LNCaP clone FGC (cell line): ENCODE results near the gene APOA4.

Experiments
- DNase-seq: peaks from one replicate; pipeline ENCODE4 v3.0.0-alpha.2; 2011; ENCODE audit warnings: low read depth
- H3K4me3 ChIP-seq: 2 replicates; pipeline ENCODE4 v1.5.1; 2011; ENCODE audit warnings: mild to moderate bottlenecking, low read depth, low read length, control low read depth
- TF ChIP-seq, protein P1 (sequence below): IDR thresholded peaks from 2 replicates; pipeline ENCODE4 v1.5.1; 2012; ENCODE audit warnings: mild to moderate bottlenecking; ENCODE audit not compliant: control insufficient read depth, insufficient read depth; ENCODE audit errors: extremely low read depth

APOA4 gene

DNA sequence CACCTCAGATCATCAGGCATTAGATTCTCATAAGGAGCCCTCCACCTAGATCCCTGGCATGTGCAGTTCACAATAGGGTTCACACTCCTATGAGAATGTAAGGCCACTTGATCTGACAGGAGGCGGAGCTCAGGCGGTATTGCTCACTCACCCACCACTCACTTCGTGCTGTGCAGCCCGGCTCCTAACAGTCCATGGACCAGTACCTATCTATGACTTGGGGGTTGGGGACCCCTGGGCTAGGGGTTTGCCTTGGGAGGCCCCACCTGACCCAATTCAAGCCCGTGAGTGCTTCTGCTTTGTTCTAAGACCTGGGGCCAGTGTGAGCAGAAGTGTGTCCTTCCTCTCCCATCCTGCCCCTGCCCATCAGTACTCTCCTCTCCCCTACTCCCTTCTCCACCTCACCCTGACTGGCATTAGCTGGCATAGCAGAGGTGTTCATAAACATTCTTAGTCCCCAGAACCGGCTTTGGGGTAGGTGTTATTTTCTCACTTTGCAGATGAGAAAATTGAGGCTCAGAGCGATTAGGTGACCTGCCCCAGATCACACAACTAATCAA, 8.8 kb upstream of the APOA4 start:
- no peak overlapping the region for H3K4me3 ChIP-seq
- no peak for DNase-seq
- TF ChIP-seq, protein P1, sequence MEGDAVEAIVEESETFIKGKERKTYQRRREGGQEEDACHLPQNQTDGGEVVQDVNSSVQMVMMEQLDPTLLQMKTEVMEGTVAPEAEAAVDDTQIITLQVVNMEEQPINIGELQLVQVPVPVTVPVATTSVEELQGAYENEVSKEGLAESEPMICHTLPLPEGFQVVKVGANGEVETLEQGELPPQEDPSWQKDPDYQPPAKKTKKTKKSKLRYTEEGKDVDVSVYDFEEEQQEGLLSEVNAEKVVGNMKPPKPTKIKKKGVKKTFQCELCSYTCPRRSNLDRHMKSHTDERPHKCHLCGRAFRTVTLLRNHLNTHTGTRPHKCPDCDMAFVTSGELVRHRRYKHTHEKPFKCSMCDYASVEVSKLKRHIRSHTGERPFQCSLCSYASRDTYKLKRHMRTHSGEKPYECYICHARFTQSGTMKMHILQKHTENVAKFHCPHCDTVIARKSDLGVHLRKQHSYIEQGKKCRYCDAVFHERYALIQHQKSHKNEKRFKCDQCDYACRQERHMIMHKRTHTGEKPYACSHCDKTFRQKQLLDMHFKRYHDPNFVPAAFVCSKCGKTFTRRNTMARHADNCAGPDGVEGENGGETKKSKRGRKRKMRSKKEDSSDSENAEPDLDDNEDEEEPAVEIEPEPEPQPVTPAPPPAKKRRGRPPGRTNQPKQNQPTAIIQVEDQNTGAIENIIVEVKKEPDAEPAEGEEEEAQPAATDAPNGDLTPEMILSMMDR: no peak

DNA sequence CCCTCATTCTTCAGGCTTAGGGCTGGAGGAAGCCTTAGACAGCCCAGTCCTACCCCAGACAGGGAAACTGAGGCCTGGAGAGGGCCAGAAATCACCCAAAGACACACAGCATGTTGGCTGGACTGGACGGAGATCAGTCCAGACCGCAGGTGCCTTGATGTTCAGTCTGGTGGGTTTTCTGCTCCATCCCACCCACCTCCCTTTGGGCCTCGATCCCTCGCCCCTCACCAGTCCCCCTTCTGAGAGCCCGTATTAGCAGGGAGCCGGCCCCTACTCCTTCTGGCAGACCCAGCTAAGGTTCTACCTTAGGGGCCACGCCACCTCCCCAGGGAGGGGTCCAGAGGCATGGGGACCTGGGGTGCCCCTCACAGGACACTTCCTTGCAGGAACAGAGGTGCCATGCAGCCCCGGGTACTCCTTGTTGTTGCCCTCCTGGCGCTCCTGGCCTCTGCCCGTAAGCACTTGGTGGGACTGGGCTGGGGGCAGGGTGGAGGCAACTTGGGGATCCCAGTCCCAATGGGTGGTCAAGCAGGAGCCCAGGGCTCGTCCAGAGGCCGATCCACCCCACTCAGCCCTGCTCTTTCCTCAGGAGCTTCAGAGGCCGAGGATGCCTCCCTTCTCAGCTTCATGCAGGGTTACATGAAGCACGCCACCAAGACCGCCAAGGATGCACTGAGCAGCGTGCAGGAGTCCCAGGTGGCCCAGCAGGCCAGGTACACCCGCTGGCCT, 7.2 kb upstream of the APOA4 start:
- TF ChIP-seq, protein P1: no peak
- DNase-seq: no peak
- H3K4me3 ChIP-seq: no peak overlapping the region

DNA sequence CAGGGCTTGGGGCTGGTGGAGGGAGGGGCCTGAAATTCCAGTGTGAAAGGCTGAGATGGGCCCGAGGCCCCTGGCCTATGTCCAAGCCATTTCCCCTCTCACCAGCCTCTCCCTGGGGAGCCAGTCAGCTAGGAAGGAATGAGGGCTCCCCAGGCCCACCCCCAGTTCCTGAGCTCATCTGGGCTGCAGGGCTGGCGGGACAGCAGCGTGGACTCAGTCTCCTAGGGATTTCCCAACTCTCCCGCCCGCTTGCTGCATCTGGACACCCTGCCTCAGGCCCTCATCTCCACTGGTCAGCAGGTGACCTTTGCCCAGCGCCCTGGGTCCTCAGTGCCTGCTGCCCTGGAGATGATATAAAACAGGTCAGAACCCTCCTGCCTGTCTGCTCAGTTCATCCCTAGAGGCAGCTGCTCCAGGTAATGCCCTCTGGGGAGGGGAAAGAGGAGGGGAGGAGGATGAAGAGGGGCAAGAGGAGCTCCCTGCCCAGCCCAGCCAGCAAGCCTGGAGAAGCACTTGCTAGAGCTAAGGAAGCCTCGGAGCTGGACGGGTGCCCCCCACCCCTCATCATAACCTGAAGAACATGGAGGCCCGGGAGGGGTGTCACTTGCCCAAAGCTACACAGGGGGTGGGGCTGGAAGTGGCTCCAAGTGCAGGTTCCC, 6.5 kb upstream of the APOA4 start, which contains the start of gene APOC3:
TSS of gene APOC3 (plus strand) at position 383 of the 659 bp plus-strand sequence. CDS start 676 bp downstream, outside the sequence.
- no peak for DNase-seq
- TF ChIP-seq, protein P1: no peak
- H3K4me3 ChIP-seq: no peak within 1 kb of the TSS

DNA sequence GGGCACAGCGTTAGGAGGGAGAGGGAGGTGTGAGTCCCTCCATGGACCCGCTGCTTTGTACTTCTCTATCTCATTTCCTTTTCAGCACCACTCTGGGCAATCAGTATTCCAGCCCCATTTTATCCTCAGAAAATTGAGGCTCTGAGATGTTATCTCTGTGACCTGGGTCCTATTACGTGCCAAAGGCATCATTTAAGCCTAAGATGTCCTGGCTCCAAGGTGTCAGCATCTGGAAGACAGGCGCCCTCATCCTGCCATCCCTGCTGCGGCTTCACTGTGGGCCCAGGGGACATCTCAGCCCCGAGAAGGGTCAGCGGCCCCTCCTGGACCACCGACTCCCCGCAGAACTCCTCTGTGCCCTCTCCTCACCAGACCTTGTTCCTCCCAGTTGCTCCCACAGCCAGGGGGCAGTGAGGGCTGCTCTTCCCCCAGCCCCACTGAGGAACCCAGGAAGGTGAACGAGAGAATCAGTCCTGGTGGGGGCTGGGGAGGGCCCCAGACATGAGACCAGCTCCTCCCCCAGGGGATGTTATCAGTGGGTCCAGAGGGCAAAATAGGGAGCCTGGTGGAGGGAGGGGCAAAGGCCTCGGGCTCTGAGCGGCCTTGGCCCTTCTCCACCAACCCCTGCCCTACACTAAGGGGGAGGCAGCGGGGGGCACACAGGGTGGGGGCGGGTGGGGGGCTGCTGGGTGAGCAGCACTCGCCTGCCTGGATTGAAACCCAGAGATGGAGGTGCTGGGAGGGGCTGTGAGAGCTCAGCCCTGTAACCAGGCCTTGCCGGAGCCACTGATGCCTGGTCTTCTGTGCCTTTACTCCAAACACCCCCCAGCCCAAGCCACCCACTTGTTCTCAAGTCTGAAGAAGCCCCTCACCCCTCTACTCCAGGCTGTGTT, 5.8 kb upstream of the APOA4 start:
- no peak for DNase-seq
- no peak overlapping the region for H3K4me3 ChIP-seq
- TF ChIP-seq, protein P1: no peak

DNA sequence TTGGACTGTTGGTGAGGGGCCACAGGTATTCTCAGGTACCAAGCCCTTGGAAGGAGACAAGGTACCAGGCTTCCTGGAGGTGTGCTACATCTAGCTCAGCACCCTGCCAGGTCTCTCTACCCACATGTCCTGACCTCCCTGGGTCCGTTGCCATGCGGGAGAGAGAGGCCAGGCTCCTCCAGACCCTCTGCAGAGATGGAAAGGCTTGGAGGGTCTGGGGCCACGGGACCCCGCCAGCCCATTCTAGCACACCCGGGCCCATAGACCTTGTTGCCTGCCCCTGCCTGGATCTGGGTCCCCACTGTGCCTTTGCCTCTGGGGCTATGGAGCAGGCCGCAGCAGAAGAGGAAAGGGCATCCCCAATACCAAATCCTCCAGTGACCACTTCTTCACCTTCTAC, 4.4 kb upstream of the APOA4 start:
- no peak overlapping the region for H3K4me3 ChIP-seq
- TF ChIP-seq, protein P1: no peak
- no peak for DNase-seq

DNA sequence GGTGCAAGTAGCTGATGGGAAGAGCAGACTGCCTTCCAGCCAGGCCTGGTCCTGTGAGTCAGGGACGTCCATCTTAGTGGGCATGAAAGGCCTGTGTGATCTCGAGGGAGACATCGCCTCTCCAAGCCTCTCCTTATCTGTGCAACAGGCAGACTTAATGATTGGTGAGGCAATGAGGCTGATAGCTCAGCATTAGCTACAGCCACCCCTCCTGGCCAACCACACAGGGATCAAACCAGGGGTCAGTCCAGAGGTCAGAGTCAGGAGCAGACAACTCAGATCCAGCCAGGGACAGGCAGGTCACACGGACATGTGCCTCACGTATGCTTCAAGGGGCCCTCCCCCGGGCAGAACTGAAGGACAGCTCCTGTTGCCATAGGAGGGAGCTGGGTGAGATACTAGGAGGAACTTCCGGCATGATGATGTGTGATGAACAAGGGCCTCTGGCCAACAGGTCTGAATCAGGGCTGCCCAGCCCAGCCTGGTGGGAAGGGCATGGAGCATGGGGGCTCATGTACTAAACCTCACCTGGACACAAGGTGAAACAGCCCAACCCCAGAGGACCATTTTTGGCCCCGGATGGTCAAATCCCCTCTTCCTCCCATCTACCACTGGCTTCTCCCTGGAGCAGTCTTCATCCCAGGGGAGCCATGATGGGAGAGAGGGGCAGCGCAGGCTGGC, 3.8 kb upstream of the APOA4 start:
- H3K4me3 ChIP-seq: no peak overlapping the region
- TF ChIP-seq, protein P1: no peak
- DNase-seq: no peak
